GM21381 (cell line): ENCODE results near the gene HDAC2.
"Not testable (repeated sequence)": the region's sequence is repeated elsewhere in the genome, so short reads cannot be mapped to it uniquely, and the experiment has no call there.

Source experiments
- ATAC-seq: cut with Tn5 transposase; IDR thresholded peaks from one replicate; pipeline ENCODE4 v1.9.1; 2021; ENCODE audit warnings: mild to moderate bottlenecking, moderate library complexity; ENCODE audit not compliant: unreplicated experiment

Gene HDAC2

DNA sequence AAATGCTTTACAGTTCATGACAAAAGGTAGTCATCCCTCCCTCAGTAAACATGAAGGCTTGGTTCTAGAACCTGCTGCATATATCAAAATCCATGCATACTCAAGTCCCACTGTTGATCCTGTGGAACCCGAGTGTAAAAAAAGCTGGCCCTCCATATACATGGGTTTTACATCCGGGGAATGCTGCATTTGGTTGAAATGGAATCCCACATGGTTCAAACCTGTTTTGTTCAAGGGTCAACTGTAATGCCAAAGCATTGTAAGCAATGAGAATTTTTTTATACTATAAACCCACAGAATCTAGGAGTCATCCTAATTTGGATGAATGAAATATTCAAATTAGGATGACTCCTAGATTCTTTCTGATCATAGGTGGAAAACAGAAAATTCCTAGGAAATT is 5.9 kb upstream of the HDAC2 start:
- no peak for ATAC-seq

DNA sequence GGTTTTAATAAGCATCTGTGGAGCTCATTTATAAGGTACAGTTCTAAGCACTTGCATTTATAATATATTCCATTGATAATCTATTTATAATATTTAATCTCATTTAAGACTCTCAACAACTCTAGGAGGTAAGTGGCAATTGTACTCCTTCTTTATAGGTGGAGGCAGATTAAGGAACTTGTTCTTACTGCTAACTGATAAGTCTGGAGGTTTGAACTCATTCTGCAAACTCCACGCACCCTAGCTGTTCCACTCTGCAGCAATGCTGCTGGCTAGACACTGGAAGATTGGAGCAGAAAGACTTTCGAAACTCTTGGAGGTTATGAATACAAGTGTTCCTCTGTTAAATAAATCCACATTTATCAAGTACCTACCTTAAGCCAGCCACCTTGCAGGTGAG is 793 bp upstream of the HDAC2 start:
- no peak for ATAC-seq

DNA sequence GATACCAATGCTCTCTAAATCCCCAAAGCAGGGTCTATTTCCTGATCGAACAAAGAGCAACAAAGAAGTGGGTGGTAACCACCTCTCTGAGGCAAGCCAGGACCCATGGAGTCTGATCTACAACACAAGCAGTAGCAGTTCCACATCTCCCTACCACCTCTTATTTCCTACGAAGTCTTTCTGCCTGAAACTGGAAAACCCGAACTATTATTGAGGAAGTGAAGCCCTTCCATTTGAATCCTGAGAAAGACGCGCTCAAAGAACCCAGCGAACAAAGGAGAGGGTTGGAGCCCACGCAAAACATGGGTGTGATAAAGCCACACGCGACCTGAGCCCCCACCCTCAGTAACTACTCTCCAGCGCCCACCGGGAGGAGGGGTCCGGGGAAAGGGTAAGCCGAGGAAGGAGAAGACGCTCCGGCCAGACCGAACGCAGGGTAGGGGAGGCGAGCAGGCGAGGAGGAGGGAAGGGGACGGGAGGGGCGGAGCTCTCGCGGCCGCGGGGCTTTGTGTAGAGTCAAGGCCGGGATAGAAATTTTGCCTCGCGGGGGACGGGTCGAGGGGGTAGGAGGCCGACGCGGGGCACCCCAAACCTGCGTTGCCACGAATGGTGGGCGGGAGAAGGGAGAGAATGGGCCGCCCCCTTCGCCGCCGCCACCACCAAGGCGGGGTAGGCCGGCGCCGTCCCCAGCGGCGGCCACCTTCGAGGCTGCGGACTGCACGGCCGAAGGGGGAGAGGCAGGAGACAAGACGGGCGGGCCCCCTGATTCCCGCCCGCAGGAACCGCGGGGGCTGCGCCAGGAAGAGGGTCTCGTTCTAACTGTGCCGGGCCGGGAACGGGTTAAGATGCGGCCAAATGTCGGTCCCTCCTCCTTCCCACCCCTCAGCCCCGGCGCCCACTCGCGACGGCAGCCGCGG is 802 bp downstream of the HDAC2 start:
- ATAC-seq: peak; percentile 36

DNA sequence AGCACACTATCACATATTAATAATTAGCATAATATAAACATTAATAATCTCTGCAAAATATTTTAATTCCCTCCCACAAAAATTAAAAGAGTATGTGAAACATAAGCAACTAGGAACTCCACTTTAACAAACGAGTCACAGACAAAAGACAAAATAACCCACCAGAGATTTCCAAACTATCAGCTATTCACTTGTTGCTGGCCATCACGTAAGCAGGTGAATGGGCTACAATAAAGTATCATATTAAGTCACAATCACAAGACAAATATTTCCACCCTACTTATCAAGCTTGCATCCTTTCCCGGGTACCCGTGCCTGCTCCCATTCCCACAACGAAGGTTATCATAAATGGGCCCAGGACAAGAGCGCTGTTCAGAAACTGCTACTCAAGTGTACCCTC is 2.5 kb downstream of the HDAC2 start:
- no peak for ATAC-seq

DNA sequence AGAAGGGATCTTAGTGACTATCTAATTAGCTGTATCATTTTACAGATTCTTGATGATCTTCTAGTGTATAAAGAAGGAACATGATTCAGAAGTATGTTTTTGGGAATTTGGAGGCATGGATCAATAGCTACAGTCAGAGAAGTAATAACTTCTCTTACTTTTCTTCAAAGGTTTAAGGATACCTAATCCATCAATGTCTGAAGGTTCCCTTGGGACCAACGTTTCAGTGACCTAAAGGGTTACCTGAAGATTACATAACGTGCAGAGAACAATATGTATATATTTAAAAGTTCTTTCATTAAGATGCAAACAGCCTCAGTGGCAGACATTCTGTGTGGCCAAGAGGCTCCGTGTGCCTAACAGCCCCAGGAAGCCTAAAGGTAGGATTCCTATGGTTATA is 3.2 kb downstream of the HDAC2 start:
- no peak for ATAC-seq

DNA sequence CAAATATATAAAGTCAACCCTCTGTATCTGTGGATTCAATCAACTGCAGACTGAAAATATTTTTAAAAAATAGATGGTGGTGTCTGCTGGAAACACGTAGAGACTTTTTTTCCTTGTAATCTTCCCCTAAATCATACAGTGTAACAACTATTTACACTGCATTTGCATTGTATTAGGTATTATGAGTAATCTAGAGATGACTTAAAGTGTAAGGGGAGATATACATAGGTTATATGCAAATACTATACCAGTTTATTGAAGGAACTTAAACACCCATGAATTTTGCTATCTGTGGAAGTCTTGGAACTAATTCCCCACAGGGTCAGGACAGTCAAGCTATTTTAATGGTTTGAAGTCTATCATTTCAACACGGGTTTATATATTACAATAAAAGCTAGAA is 10.2 kb downstream of the HDAC2 start:
- ATAC-seq: peak; percentile 47

DNA sequence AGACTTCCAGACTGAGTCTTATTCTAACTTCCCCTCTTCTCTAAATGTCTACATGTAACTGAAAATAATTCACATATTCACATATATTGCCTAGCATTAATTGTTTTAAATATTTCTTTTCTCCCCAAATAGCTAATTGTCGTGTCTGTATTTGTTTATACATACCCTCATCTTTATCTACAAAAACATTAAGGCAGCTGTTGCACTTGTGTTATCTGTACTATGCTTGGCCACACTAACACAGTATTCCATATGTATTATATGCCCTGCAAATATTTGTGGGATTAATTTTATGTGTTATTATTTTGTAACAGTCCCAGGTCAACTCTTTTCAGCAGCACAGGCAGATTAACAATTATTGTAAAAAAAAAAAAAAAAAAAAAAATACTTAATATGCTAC is 11.7 kb downstream of the HDAC2 start:
- ATAC-seq: no peak

DNA sequence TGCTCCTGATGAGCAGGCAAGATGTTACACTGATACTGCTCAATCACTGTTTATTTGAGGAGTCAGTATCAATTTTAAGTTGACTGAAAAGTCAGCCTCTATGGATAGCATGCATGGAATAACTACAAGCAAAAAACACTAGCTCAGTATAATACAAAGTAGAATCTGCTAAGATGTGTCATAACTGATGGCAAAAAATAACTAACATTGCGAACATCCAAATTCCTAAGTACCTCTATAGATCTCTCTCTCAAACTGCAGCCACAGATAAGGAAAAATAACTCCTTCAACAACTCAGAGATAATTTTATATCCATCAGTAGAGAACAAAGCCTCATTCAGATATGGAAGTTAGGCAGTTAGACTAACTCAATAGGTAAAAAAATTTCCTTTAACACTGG is 16.3 kb downstream of the HDAC2 start:
- no peak for ATAC-seq

DNA sequence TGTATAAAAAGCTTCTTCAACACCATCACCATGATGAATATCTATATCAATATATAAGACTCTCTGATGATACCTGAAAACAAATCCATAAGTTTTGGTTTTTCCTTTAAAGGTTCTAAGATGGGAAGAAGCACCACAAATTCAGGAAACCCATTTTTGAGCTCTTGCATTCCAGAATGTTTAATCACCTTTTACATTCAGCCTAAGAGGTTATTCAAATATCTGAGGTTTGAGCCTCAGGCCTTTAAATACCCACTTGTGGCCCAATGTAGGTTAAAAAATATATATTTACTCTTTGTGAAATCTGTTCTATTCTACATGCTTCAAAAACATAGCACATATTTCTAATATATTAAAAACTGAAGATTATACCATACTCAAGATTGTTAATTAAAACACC is 17.6 kb downstream of the HDAC2 start:
- no peak for ATAC-seq

DNA sequence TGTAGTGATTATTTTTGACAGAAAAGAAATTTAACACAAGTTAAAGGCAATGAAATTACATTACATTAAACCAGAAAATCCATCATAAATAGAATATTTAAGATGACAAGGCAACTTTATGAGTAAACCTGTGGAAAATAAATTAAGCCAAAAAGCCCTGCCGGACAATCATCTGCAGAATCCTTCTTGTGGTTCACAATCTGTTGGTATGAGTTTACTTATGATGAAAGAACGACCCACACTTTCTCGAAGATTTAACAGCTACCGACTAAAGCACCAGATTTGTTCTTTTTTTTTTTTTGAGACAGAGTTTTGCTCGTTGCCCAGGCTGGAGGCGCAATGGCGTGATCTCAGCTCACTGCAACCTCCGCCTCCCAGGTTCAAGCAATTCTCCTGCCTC is 21.4 kb downstream of the HDAC2 start:
- ATAC-seq: no peak

DNA sequence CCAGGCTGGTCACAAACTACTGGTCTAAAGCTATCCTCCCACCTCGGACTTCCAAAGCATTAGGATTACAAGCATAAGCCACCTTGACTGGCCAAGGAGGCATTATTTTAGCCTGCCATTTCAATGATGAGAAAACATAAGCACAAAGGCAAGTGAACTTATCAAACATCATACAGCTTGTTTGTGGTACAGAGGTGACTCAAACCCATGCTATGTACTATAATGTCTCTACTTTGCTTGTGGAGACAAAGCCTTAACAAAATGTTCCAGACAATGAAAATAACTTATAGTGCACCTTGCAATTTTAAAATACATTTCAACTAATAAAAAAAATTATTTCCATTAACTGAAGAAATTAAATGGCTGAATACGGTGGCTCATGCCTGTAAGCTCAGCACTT is 26.2 kb downstream of the HDAC2 start:
- no peak for ATAC-seq

DNA sequence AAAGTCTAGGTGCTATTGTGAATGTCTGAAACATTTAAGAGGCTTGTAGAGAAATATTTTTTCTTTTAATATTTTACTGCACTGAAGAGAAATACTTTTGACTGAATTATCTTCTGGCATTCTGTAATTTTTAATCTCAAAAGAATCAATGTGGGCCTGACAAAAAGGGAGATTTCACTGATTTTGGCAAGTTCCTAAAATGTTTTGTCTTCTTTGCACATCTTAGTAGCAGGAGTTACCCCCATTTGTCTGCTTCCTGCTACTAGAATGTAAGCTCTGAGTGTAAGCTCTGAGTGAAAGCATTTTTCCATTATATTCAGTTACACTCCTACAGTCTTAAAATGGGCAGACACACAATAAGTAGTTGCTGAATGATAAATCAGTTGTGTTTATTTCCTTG is 31.1 kb downstream of the HDAC2 start:
- no peak for ATAC-seq

DNA sequence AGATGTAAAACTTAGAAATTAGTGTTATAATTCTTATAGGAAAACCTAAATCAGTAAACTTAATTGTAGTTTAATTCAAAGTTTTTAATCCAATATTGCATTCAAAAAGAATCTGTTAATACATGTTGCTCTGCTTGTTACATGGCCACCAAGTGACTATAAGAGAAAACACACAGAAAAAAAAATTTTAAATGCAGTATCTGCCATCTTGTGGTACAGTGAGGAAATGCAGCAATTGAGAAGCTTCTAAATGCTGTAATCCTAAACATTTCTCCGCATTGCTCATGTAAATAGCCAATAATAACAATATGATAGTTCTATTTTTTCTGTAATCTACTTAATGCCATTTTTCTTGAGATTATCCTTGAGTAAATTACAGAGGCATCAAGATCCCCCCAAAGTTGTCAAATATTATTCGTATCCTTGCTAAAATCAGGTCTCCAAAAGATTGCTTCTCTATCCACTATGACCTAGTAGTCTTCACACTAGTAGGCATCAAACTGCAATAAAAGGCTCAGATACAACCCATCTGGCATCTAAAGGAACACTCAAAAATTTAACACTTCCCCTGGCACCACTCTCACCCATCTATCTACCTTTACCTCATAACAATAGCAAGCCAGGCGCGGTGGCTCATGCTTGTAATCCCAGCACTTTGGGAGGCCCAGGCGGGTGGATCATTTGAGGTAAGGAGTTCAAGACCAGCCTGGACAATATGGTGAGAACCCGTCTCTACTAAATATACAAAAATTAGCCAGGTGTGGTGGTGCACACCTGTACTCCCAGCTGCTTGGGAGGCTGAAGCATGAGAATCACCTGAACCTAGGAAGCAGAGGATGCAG is 34.6 kb downstream of the HDAC2 start:
- ATAC-seq: peak; percentile 82

DNA sequence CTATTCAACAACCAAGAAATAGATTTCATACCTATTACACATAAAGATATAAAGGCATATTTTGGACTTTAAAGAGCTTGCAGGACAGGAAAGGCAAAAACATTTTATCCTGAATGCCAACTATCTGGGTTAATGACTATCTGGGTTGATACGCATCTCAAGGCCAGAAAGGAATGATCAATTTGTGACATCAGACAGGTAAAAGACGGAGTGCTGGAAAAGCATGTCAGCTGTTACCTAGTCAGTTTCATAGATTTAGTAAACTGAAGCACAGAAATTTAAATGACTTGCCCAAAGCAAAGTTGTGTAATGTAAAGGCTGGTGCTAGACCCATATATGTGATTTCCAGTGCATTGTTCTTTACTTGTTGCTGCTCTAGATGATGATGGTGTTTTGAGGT is 36.8 kb downstream of the HDAC2 start:
- no peak for ATAC-seq

DNA sequence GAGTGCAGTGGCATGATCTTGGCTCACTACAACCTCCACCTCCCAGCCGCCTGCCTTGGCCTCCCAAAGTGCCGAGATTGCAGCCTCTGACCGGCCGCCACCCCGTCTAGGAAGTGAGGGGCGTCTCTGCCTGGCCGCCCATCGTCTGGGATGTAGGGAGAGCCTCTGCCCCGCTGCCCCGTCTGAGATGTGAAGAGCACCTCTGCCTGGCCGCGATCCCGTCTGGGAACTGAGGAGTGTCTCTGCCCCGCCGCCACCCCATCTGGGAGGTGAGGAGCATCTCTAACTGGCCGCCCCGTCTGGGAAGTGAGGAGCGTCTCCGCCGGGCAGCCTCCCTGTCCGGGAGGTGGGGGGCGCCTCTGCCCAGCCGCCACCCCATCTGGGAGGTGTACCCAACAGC is 39.0 kb downstream of the HDAC2 start:
- not testable (repeated sequence) for ATAC-seq

DNA sequence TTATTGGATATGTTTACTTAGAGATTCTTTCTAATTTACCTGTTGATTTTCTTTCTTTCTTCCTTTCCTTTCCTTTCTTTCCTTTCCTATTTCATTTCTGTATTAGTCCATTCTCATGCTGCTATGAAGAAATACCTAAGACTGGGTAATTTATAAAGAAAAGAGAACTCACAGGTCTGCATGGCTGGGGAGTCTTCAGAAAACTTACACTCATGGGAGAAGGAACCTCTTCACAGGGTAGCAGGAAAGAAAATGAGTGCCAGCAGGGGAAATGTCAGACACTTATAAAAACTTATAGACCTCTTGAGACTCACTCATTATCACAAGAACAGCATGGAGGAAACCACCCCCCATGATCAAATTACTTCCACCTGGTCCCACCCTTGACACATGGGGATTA is 40.8 kb downstream of the HDAC2 start:
- ATAC-seq: no peak

DNA sequence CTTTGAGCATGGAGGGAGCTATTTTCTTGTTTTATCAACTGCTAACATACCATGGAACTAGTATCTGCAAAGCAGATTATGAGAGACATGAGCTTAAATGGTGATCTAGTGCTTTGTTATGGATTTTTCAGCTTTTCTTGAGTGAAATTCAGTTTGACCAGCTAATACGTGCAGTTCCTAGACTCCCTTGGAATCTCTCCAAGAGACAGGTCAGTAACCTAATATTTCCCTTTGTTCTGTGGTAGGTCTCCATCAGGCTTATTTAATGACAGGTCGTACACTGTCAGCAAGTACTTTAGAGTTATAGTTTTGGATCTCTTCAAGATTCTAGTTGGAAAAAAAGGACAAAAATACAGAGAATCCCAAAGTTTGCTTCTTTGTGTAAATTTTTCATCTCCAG is 43.9 kb downstream of the HDAC2 start:
- no peak for ATAC-seq

DNA sequence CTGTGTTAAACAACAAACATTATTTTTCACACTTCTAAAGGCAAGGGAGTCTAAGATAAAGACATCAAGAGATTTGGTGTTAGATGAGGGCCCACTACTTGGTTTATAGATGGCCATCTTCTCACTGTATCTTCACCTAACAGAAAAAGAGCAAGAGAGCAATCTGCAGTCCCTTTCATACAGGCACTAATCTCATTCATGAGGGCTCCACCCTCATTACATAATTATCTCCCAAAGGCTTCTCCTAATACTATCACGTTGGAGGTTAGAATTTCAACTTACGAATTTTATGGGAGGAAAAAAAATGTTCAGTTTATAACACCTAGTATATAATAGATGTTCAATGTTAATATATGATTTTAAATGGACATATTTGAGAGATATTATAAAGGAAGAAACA is 45.6 kb downstream of the HDAC2 start:
- ATAC-seq: no peak

DNA sequence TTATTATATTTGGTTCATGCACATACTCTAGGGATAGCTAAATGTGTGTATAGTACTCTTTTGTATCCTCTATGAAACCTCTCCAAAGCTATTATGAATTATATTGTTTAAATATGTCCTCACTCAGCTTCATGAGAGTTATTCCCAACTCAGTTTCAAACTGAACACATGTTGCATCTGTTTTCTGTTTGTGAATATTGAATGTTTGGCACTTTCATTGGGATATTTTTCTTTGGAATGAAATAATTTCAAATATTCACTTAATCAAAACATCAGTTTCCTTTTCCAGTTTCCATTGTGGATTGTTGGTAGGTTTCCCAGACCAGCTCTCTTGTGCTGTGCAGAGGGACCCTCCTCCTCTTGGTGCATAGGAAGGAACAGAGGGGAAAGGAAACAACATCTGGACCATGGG is 46.6 kb downstream of the HDAC2 start:
- no peak for ATAC-seq

DNA sequence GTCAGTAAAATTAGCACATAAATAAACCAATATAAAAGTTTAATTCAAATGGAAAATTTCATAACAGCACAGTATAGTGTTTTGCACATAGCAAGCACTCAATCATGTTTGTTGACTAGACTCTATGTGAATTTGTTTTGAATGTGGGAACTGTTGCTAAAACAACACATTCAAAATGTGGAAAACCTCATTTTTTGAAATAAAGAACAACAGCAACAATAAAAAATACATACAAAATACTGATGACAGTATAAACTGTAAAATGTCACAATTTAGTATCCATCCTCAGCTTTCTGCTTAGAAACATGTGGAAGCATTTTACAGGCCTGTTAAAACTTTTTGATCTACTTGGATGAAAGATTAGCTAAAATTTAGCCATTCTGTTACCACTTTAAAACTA is 47.4 kb downstream of the HDAC2 start:
- ATAC-seq: no peak

DNA sequence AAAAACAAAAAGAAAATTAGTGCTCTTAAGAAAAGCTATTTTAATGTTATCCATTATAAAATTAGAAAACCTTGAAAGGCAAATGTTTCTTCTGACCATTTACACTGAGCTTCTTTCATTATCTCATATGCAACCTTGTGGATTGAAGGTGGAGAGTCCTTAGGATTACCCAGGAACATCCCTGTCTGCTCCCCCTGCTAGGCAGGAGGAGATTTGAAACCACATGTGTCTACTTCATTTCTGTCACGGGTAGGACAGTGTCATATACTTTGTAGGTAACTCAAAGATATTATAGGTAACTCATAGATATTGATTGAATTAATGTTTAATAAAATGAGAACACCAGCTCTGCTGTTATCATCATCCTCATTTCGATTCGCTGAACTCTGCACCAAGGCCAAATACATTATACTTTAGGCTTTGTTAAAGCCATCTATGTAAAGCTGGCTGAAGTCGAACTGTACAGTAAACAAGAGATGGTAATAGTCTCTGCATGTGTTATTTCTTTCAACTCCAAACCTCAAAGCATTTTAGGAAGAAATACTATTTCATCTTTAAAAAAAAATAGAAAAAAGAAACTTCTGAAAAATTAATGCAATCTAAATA is 49.5 kb downstream of the HDAC2 start:
- ATAC-seq: no peak
